Activated naive CD4-positive, alpha-beta T cell treated with Interleukin-2 at 50 U/mL for 16 hours (primary cell): ENCODE measurements around the gene CNPPD1.

ENCODE experiments used
- DNase-seq: peaks from one replicate; pipeline ENCODE4 v3.0.0-alpha.2; 2020

CNPPD1 gene

DNA sequence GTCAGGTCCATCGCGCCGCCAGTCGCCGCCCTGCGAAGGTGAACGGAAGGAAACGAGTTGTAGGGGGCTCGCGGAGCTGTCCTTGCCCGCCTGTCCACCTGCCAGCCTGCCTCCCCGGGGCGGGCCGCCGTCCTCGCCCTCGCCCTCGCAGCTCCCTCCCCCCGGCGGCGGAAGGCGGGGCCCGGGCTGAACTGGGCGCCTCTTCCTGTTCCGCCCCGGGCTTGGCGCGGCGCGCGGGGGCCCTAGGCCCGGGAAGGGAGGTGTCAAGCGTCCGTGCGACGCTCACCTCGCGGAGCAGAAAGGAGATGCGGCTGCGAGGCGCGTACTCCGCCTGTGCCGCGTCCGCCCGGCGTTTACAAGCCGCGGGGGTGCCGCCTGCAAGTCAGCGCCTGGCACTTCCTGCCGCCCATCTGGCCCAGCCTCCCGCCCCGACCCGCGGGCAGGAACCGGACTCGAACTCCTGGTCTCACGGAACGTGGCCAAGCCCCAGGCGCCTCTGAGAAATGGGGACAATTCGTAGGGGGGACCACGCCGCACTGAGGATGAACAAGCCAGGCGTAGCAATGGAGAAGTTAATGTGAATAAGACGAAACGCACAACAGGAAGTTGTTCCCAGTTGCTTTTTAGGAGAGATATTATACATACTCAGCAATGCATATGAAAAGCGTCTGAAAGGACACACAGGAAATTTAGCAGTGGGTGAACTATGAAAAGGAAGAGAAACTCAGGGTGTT, at the start of gene CNPPD1:
Gene CNPPD1, minus strand, starts transcription at position 108 of the 734 bp plus-strand sequence. Its CDS starts 97 bp downstream, at position 11.
- DNase-seq, result peak; percentile 88

DNA sequence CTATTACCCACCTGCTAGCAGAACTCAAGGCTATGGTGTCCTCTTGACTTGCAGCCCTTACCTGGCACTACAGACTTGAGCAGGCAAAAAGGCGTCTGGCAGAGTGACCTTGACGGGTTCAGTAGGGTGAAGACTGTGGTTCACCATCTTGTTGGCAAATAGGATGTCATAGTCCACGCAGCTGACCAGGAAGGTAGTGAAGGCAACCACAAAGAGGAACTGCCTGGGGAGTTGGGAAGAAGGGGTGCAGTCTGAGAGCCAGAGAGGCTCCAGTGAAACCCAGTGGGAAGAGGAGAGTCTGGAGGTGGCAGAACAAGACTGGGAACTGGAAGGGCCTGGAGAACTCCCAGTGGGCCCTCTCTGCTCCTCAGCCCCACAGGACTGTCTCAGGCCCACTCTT, 48.6 kb upstream of the CNPPD1 start:
- no peak for DNase-seq

DNA sequence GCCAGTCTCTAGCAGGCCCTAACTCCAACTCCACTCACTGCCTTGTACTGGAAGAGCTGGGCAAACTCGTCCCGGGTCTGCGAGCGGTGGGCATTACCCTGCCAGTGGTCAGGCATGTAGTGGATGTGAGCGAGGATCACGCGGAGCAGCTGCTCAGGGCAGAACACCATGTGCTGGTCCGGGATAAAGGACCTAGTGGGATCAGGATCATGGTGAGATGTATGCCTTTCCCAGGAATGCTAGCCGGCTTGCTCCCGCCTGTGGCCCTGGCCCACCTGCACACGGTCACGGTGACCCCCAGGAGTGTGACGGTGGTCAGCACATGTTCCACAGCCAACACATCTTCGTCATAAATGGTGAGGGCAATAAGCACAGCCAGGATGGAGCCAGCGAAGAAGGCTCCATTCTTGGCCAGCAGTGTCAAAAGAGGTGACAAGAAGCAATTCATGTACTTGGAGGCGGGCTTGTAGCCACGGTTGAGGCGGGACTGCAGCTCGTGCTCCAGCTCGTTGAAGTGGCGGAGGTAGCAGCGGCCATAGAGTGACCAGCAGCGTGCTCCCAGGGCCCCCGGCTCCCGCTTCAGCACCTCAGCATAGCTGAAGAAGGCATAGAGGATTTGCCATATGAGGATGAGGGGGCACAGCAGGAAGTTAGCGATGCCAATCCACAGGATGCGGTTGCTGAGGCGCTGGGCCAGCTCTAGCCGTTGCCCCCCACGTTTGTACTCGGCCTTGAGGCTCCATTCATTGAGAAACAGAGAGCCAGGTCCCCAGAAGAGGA, 47.3 kb upstream of the CNPPD1 start:
- no peak for DNase-seq

DNA sequence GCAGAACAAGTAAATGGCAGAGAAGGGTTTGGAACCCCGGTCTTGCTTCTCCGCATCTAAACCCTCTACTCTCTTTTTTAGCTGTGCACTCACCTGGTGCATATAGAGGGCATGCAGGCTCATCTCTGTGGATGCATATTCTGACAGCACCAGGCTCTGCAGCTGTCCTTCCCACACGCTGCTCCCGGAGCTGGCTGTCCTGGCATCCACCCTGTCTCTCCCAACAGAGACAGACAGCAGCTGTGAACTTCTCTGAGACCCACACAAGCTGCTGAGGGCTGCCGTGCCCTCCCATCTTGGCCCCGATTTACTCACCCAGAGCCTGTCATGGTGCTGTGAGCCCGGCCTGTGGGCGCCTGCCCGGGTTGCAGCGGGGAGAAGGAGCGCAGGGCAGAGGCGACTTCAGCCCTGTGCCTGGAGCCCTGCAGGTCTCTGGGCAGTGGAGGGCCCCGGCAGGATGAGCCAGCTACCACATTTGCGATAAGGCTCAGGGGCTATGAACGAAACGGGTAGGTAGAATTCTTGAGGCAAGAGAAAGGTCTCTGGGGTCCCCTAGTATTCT, 45.3 kb upstream of the CNPPD1 start:
- DNase-seq, result no peak

DNA sequence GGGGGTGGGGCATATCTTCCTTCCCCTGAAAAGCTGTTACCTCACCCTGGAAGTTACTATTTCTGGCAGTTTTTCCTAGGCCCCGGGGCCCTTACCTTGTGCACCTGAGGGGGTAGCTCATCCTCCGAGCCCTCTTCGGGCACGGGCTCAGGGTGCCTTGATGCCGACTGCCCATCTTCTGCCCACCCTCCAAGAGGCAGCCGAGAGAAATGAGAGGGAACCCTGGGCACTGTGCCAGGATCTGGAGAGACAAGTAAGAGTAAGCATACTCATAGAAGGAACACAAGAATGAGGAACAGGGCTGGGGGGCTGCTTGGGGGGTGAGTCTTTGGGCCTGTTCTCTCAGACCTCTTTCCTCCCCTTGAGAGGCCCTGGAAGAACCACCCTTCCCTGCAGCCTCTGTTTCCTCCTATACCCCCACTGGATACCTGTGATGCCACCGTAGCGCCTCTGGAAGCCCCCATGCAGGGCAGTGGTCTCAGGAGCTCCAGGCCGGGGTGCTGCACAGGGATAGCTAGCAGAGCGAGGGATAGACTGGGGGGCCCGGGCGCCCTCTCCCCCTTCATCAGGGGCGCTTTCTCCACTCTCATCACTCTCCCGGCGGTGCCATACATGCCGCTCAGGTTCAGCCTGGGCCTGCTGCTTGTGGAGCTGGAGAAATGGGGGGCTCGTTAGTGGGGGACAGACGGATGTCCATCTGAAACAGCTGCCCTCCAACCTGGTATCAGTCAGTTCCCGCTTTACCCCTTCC, 44.1 kb upstream of the CNPPD1 start:
- DNase-seq, result no peak

DNA sequence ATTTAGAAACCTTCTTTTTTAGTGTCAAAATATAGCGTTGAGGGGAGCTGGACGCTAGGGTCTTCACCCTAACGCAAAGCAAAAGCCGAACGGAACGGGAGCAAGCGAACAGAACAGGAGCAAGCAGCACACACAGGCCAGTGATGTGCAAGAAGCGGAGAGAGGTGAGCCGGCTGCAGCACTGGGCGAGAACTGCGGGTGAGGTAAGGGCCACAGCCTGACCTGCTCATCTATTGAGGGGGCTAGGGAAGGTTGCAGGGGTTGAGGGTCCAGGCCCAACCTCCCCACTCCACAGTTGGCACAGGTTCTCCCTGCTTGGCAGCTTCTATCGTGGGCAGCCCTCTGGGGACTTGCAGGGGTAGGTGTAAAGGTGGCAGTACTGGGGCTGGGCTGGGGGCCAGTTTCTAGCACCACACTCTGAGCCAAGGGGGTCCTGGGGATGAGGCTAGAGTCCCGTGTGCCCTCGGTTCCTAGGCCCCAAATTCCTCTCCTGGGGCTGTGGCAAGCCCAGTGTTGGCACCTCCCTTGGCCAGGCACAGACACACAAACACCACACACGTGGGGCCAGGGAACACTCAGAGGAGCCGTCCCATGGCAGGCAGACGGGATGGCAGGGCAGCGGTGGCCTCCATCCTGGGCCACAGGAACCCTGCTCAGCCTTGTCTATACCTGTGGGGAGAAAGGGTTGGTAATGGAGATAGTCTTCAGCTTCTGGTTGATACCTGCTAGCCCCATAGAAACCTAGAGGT, 43.2 kb upstream of the CNPPD1 start:
- no peak for DNase-seq

DNA sequence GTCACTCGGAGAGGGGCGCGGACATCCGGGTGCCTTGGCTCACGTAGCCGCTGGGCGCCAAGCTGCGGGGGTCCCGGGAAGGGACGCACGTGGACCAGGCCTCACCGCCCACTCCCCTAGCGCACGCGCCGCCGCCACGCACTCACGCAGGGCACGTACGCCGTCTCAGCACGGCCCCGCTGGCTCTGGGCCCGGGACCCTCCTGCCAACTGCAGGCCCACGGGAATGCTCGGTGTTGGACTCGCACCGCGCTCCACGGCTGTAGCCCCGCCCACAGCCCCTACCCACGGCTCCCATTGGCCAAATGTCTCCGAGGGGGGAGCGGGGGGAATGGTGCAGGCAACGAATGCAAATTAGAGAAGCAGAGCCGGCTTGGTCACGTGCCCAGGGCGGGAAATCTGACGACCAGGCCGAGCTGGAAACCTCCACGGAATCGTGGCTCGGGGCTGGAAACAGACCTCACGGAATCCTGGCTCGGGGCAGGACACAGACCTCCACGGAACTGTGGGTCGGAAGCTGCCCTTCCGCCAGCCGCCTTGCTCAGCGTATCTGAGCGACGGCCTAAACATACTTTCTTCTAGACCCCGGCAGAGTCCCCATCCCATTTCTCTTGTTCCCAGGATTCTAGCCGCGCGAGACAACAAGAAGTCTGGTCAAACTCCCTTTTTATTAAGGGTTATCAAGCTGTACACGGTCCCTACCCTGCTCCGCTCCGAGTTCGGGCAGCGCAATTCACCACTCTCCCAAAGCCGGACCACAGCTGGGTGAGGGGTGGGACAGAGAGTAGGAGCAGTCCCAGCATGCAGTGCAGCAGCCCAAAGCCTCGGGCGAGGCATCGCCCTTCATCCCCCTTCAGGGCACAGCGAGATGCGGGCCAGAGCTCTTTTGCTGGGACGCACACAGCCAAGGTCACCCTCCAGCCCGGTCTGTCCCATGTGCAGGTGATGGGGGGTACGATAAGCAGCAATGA, 42.3 kb upstream of the CNPPD1 start, which contains the start of gene ABCB6:
Gene ABCB6, minus strand, starts transcription at position 227 of the 970 bp plus-strand sequence. CDS start 285 bp downstream, outside the sequence.
- DNase-seq, result peak; percentile 88

DNA sequence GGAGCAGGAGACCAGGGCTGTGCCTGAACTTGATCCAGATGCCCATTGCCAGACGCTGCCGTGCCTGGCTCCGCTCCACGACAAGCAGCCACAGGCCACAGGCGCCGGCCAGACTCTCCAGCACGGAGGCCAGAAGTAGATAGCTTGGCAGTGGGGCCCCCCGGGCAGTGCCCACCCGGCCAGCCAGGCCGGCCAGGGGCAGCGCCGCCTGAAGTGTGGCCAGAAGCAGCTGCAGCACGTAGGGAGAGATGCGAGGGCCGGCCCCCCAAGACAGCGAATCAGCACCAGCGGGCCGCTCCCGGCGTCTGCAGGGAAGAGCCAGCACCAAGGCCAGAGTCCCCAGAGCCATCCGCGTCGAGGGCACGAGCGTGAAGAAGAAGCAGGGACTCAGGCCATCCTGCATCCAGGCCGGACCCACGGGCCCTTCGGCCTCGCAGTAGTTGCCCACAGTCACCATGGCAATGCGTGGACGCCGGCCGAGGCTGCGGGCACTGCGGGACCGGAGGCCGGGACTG, 41.5 kb upstream of the CNPPD1 start:
- peak; percentile 26 for DNase-seq

DNA sequence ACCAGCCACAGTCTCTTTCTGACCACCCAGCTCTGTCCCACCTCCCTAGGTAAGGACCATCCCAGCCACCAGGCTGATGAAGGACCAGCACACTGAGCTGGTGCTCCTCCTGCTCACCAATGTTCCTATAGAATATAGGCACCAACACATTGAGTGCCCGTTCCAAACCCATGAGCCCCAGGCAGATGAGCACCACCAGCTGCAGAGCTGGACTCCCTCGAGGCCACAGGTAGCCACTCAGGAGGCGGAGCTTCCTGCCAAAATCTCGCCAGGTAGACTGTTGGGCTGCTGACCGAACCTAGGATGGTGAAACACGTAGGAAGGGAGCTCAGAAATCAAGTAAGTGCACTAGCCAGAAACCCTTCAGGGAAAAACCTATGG, 39.8 kb upstream of the CNPPD1 start:
- DNase-seq, result no peak

DNA sequence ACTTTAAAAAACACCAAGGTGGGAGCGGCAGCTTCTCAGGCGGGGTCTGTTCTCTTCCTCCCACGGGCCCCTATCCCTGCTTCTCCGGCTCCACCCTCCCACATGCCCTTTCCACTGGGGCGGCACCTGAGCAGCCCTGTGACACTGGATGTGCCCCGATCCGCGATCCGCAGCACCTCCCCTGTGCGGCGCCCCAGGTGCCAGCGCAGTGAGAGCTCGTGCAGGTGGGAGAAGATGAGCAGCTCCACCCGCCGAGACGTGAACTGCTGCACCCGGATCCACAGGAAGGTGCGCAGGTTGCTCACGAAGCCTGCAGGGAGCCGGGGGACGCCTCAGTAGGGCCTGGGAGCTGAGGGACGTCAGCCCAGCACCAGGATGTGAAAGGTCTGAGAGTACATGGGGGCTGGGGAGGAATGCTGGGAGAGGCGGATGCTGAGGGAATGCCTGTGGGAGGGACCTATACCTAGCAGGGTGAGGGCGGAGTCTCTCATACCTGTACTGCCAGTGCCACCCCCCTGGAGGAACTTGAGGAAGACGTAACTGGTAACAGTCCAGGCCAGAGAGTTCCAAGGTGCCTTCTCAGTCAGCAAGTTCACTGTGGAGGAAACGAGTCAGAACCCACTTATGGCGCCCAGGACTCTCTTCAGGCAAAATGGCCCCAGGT, 39.3 kb upstream of the CNPPD1 start:
- no peak for DNase-seq

DNA sequence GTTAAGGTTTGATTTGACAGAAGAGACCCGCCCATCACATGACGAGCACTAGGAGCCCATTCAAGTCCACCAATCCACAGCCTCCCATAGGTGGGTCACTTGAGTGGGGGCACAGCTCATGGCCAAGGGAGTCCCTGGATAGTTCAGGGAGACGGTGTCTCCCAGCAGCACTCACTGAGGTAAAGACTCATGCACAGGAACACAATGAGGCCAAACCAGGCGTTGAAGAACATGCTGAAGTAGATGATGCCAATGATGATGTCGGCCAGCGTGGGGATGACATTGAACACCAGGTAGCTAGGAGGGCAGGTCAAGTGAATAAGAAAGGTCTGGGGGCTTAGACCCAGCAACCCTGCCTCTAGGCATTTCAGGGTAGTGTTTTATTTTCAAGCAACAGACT, 38.1 kb upstream of the CNPPD1 start:
- no peak for DNase-seq

DNA sequence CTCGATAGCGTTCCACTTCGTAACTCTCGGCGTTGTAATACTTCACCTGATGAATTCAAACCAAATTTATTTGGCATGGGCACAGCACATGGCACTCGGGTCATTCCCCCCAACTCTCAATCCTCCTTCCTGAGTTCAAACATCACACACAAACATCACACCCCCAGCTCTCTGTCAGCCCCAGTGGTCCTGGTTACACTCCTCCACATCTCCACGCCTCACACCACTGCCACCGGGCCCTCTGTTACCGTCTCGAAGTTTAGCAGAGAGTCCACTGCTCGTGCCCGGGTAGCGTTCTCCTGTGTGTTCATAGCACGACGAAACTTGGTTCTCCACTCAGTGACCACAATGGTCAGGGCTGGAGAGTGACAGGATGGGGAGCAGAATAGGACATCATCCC, 37.4 kb upstream of the CNPPD1 start:
- no peak for DNase-seq

DNA sequence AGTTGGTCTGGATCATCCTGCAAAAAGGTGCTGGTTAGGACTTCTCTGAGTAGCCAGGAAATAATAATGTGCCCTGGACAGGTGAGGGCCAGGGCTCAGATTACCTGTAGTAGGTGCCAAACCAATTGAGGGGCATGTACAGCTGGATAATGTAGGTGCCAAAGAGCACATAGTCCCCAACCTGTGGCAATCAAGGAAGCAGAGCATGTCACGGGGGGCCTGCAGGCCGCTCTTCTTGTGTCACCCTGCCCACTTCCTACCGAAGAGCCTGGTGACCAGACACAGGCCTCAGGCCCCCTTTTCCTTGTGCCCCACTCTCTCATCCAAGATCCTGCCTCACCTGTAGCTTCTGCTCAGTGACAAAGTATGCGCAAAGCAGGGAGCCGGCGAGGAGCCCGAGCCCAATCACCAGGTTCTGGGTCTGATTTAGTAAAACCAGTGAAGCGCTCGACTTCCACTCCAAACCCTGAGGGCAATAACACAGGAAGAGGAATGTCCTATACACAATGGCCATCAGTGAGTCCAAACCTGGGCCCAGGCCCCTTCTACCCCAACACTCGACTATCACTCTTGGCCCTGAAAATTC, 36.9 kb upstream of the CNPPD1 start:
- no peak for DNase-seq

DNA sequence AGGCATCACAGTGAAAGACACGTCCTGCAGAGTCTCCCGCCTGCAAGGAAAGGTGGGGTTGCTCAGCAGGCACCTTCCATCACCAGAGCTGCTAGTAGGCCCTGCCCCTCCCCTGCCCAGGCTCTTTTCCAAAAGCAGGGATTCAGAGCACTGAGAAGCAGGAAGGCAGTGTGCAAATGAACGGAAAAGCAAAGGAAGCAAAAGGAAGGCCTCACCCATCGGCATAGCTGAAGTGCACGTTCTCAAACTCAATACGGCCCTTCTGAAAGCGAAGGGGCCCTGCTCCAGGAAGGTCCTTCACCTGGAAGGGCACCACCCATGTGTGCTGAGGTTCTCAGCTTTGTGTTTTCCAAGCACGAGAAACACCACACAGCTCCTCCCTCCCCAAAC, 36.3 kb upstream of the CNPPD1 start:
- DNase-seq, result no peak

DNA sequence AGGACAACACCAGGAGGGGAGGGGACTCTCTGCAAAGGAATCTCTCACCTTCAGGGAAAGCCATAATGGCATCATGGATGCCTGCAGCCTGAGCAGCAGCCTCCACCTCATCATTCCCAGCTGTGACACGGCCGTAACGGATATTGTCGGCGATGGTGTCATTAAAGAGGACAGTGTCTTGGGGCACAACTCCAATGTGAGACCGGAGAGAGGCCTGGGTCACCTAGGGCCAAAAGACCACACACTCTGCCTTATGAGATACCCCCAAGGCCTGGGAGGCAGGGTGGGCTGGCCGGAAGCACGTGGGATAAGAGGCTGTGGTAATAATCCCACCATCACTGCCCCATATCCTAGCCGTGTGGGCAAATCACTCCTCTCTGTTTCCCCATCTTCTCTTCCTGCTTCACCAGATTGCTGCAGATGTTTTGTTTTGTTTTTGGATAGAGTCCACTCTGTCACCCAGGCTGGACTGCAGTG, 34.2 kb upstream of the CNPPD1 start:
- DNase-seq, result no peak

DNA sequence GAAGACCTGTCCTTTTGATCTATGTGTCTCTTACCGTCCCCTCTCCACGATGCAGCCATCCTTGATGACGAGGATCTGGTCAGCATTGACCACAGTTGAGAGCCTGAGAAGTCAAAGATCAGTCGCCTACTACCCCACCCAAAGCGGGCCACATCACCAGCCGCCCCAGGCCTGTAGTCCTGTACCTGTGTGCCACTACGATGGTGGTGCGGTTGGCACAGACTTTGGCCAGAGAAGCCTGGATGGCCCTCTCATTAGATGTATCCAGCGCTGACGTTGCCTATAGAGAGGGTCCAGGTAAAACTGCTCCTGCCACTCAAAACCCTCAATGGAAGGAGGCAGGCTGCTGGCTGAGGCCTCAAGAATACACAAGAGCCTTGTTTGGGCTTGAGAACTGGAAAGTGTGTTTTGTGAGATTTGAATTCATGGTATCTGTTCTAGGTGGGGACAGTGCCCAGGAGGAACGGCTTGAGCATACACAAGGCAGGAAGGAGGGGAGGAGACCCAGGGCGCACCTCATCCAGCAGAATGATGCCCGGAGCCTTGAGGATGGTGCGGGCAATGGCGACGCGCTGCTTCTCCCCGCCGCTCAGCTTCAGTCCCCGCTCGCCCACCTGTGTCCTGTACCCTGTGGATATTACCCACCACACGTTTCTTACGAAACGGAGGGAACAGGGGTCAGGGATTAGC, 33.6 kb upstream of the CNPPD1 start:
- no peak for DNase-seq

DNA sequence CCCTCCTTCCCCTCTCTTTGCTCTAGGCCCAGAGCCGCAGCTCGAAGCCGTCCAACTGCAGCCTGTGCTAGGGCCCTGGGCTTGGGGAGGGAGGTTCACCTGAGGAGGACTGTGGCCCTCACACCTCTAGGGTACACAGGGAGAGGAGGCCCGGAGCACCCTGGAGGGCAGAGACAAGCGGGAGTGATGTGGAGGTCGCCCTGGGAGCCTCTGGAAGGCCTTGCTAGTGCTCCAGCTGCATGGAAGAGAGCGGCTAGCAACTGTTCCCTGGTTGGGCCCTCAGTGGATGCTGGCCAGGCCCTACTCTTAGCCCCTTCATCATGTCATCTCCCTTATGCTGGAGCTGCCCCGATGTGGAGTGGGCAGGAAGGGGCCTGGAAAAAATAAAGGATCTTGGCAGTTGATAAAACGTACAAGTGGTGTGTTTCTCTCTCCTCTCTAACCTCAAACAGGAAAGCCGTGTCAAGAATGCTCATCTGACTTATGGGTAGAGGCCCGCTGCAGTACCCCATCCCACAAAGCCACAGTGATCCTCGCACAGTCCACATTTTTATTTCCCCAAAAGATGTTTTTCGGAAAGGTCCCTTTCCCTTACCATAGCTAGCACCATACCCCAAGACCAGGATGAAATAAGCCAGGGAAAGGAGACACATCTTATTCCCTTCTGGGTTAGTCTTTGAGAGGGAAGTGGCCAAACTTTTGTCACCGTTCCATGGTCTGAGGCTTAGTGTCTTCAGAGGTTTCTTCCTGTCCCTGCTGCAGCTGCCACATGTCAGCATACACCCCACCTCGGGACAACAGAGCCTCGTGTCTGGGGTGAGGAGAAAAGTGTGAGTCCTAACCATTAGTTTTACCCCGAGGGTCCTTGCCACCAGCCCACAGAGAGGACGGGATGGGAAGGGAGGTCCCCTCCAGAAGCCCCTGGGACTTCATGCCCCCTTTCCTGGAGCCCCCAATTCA, 32.8 kb upstream of the CNPPD1 start:
- DNase-seq, result no peak
